Left cardiac atrium (tissue), 4 donors: ENCODE data around the gene GPD1. TPM values are rescaled to one million over a fixed set of nuclear protein-coding genes. Genes with fewer than 3 reads are reported as not detected.
A peak's percentile ranks its signal among the peaks of the same experiment; 100 is the strongest.

Source experiments
- ATAC-seq, 2 donors: fragments of 200-7000 bp; cut with Tn5 transposase; one replicate each; pipeline ENCODE4 v1.9.1; 2020; ENCODE audit warnings: mild to moderate bottlenecking in 2 of 2, moderate library complexity in 2 of 2
- DNase-seq: peaks from one replicate; pipeline ENCODE4 v3.0.0-alpha.2; 2020
- intact Hi-C, 2 donors: fragments of 100-400 bp; cut with DNase I; formaldehyde crosslinking; loops; one replicate each; pipeline versions ENCODE4 v1.14.1 to v1.15.1; 2022 to 2023
- total RNA-seq, 2 donors: library from RNA; stranded (reverse); fragmentation: NEBNext Ultra II Directional; extraction: Animal tissue kit (Norgen Biotek cat#: 25700); gene quantifications; one replicate each; pipeline ENCODE4 v1.2.1, GENCODE V29; 2021
- donor health status: DM: no; HTN: yes; CAD: no.
- donor health status: DM: no; HTN: yes; CAD: no; lungs with severe emphysema.
- donor health status: DM: yes; HTN: yes; CAD: no.
- donor health status: Dilated cardiomyopathy.

Gene GPD1
- total RNA-seq, 2 donors from 2014 or later = 88.6 to 150 TPM

DNA sequence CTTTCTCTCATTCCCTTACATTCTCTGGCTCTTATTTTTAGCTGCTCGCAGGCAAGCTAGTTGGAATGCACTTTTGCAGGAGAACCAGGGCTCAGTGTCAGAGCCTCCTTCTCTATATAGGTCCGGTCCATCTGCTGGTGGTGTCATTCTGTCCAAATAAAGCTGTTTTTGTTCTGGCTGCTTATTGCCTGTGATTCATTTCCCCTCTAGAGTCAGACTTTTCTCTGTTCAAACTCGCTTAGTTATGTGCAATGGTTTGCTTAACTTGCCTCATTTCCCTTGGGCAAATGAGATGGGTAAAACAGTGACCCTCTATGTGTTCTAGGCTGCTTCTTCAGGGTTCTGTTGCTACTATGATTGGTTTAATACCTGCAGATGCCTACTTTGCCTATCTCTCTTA lies 15.8 kb upstream of the GPD1 start:
- intact Hi-C loops = no loop called here

GRCh38 chr12:50088577-50089335 lies 15.1 kb upstream of the GPD1 start:
- intact Hi-C loops = no loop called here
- no peak for DNase-seq
- peak in 1 of 2 donors; percentile 3 for ATAC-seq

More for the DNA sequence above, 15.8 kb upstream of the GPD1 start:
- no peak for ATAC-seq
- no peak for DNase-seq

DNA sequence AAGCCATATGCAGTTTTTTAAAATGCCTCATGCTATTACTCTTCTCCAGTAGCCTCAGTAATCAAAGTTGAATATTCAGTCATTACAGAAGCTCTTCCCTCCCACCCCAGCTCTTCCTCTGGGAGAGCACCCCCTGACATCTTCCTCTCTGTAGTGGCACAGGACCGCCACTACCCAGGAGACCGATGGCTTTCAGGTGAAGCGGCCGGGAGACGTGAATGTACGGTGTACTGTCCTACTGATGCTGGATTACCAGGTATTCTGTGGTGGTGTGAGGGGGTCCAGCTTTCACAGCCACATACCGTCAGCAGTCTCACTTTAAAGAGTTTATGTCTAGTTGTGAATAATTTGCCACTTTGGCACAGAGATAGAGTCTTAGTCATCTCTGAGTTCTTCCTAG lies 14.1 kb upstream of the GPD1 start:
- intact Hi-C loops = no loop called here
- ATAC-seq (no peak), DNase-seq (no peak)

DNA sequence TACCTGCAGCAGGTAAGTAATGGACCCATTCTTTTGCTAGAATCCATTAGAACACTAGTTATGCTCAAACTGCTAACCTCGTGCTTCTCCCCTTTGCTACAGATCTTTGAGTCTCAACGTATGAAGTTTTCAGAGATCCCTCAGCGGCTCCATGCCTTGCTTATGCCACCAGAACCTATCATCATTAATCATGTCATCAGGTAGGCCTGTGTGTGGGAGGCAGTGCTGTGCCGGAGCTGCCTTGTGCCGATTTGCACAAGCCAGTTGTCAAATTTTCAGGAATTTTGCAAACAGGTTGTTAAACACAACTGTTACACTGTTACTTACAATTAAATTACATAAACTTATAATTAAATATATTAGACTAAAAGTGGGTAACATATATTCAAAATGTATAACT lies 13.4 kb upstream of the GPD1 start:
- no peak for ATAC-seq
- intact Hi-C loops = no loop called here
- no peak for DNase-seq

DNA sequence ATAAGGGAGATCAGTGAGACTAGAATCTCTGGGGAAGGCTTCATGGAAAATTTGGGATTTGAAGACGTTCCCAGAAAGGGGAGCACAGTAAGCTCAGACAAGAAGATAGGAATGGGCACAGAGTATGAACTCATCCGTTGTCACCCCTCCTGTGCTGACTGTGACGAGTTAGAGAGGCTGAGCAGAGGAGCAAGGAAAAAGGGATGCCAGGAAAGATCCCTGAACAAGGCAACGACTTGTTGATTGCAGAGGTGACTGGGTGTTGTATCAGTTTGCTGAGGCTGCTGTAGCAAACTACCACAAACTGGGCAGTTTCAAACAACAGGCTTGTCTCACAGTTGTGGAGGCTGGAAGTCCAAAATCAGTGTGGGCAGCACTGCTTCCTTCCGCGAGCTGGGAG lies 5.9 kb upstream of the GPD1 start:
- ATAC-seq (no peak), DNase-seq (no peak)
- intact Hi-C loops = no loop called here

GRCh38 chr12:50099302-50100008 lies 4.4 kb upstream of the GPD1 start:
- DNase-seq = no peak
- ATAC-seq = peak in 1 of 2 donors; percentile 9
- intact Hi-C loops = no loop called here

GRCh38 chr12:50100561-50100960 lies 3.2 kb upstream of the GPD1 start:
- intact Hi-C loops = no loop called here
- ATAC-seq = no peak

DNA sequence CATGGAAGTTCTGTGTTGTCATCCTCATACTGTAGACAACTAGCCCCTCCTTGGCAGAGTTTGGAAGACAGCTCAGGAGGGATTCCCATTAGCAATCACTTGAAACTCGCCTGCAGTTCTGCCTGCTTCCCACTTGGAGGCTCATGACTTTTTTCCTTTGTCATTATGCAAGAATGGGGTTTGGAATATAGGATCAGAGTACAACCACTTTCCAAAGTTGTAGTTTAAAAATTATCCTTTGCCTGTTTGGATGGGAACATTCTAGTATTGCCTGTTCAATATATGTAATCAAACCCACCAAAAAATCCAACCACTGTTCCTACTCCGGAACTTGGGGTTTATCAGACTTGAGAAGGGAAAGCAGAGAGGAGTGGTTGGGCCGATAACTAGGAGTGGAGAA lies 2.1 kb upstream of the GPD1 start:
- DNase-seq (no peak), ATAC-seq (peak in 1 of 2 donors; percentile 7)
- intact Hi-C loops = no loop called here

More at GRCh38 chr12:50100561-50100960, 3.2 kb upstream of the GPD1 start:
- no peak for DNase-seq

- DNase-seq = no peak
- ATAC-seq = peak in 1 of 2 donors; percentile 17
- intact Hi-C loops = no loop called here
Measured at GRCh38 chr12:50102131-50102531, 1.7 kb upstream of the GPD1 start.

DNA sequence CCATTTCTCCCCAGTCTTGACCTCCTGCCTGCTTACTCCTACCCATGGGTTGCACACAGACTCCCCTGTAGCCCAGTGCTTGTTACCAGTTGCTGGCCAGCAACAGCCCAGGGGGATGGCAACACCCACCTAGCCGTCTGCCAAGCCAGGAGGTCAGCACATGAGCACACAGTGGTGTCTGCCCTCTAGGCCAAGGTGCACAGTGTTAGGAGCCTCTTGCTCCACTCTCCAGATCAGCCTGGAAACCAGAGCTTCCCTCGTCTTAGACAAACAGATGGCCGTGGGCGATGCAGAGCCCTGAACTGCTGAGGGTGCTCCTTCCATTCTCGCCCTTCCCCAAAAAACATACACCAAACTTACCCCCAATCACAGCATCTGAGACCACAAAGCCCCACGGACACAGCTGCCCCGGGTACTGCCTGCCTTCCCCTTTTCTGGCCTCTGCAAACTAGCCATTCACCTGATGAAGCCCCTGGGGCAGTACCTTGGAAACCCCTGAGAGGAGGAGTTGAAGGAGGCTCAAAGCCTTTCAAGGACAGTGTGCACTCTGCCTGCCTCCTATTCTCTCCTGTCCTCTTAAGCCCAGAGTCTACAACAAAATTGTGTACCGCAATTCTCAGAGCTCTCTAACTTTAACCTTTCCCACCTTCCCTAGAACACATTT lies 1.0 kb upstream of the GPD1 start:
- intact Hi-C loops = no loop called here
- DNase-seq (no peak), ATAC-seq (peak; percentile 8 to 60)

DNA sequence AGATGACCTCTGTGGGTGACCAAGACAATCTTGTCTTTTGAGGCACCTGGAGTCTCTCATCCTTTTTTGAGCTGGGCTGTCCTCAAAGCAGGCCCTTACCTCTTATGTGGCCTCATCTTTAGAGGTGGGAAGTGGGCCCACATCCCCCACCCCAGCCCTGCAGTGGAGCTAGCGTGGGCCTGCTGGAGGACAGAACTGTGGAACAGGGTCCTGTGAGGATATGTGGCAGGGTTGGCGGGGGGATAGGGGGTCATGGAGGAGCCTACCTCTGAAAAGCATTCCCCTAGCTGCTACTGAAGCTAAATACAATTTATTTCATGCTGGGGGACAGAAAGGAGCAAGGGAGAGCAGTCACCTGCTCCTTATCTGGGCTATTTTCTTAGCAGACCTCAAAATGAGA lies 457 bp upstream of the GPD1 start:
- intact Hi-C loops = no loop called here
- DNase-seq = no peak
- ATAC-seq = no peak

- no peak for DNase-seq
- no peak for ATAC-seq
Measured at GRCh38 chr12:50104417-50105366, 884 bp downstream of the GPD1 start.

GRCh38 chr12:50105913-50106450 lies 2.2 kb downstream of the GPD1 start:
- intact Hi-C loops = no loop called here
- ATAC-seq = no peak
- DNase-seq = no peak

More at GRCh38 chr12:50104417-50105366, 884 bp downstream of the GPD1 start:
- intact Hi-C loops = no loop called here

GRCh38 chr12:50106907-50107306 lies 3.1 kb downstream of the GPD1 start:
- no peak for ATAC-seq
- no peak for DNase-seq
- intact Hi-C loops = no loop called here

- no peak for DNase-seq
- no peak for ATAC-seq
Measured at GRCh38 chr12:50107416-50108268, 3.8 kb downstream of the GPD1 start.

GRCh38 chr12:50109319-50109718 lies 5.5 kb downstream of the GPD1 start:
- intact Hi-C loops = no loop called here
- no peak for DNase-seq
- ATAC-seq = no peak

More at GRCh38 chr12:50107416-50108268, 3.8 kb downstream of the GPD1 start:
- intact Hi-C loops = no loop called here

GRCh38 chr12:50110127-50110761 lies 6.4 kb downstream of the GPD1 start:
- intact Hi-C loops = no loop called here
- peak in 1 of 2 donors; percentile 1 for ATAC-seq
- peak; percentile 56 for DNase-seq
